ENCODE results near the gene LMO3.

The LMO3 gene

GRCh38 chr12:16607906-16608775, 2.2 kb upstream of the LMO3 start:
- DNase-seq (ENCODE audit: low read depth), result no peak
- no peak for TF ChIP-seq CTCF (IDR thresholded peaks at IDR 0.05; ENCODE audit: low read length, missing control alignments)
- H3K4me3 ChIP-seq (replicated peaks; ENCODE audit: low read depth, low read length), result no peak overlapping the region

- no peak for DNase-seq (ENCODE audit: low read depth)
- H3K4me3 ChIP-seq (replicated peaks; ENCODE audit: low read depth, low read length), result peak overlapping the region; percentile 79
- no peak for TF ChIP-seq CTCF (IDR thresholded peaks at IDR 0.05; ENCODE audit: low read length, missing control alignments)
These were observed 1.0 kb upstream of the LMO3 start for GRCh38 chr12:16606991-16607390.

DNA sequence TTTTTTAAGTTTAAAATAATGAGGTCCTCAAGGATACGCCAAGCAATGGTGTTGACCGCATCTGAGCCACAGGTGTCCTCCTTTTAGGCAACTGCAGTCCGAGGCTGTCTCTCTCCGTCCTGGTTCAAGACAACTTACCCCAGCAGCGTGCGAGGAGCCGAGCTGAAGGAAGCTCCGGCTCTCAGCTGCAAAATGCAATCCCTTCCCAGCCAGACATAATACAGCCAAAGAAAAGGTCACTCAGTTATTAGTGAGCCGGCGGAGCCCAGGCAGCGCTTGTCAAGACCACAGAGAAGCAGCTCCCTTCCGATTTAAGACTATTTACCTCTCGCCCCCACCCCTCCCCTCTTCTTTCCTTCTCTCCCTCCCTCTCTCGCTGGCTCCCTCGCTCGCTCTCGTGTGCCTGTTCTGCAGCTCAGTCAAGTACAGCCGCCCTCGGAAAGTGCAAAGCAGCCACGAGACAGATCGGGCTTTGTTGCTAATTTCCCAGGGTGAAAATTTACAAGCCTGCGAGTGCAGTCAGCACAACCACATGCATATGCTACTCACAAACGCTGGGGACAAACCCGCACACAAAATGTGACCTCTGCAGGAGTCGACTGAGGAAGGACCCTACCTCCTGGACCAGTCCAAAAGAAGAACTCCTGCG, 363 bp upstream of the LMO3 start:
- TF ChIP-seq CTCF (IDR thresholded peaks at IDR 0.05; ENCODE audit: low read length, missing control alignments), result no peak
- peak overlapping the region; percentile 79 for H3K4me3 ChIP-seq (replicated peaks; ENCODE audit: low read depth, low read length)
- peak; percentile 65 for DNase-seq (ENCODE audit: low read depth)

GRCh38 chr12:16605642-16606116, 283 bp downstream of the LMO3 start:
- H3K4me3 ChIP-seq (replicated peaks; ENCODE audit: low read depth, low read length), result peak overlapping the region; percentile 79
- TF ChIP-seq CTCF (IDR thresholded peaks at IDR 0.05; ENCODE audit: low read length, missing control alignments), result no peak
- DNase-seq (ENCODE audit: low read depth), result peak; percentile 44

- DNase-seq (ENCODE audit: low read depth), result no peak
- H3K4me3 ChIP-seq (replicated peaks; ENCODE audit: low read depth, low read length), result peak overlapping the region; percentile 79
- no peak for TF ChIP-seq CTCF (IDR thresholded peaks at IDR 0.05; ENCODE audit: low read length, missing control alignments)
These were observed 1.2 kb downstream of the LMO3 start for GRCh38 chr12:16604596-16605252.

GRCh38 chr12:16603916-16604575, 1.9 kb downstream of the LMO3 start:
- peak overlapping the region; percentile 79 for H3K4me3 ChIP-seq (replicated peaks; ENCODE audit: low read depth, low read length)
- no peak for TF ChIP-seq CTCF (IDR thresholded peaks at IDR 0.05; ENCODE audit: low read length, missing control alignments)

More at GRCh38 chr12:16603916-16604575, 1.9 kb downstream of the LMO3 start:
- peak; percentile 36 for DNase-seq (ENCODE audit: low read depth)
